ENCODE results near the gene CDK11A. TPM values are rescaled to one million over a fixed set of nuclear protein-coding genes. Genes with fewer than 3 reads are reported as not detected.
A peak's percentile ranks its signal among the peaks of the same experiment; 100 is the strongest.
"Not testable (repeated sequence)": the region's sequence is repeated elsewhere in the genome, so short reads cannot be mapped to it uniquely, and the experiment has no call there.

The CDK11A gene
- total RNA-seq, 1 donor from 2014 or later, result 59.4 TPM

GRCh38 chr1:1697358-1698183 lies 26.6 kb downstream of the CDK11A start:
- not testable (repeated sequence) for DNase-seq (ENCODE audit: low spot score, unreplicated experiment); H3K27me3 Mint-ChIP-seq; H3K27ac Mint-ChIP-seq; H3K4me3 Mint-ChIP-seq (ENCODE audit: low read depth); H3K9me3 Mint-ChIP-seq (ENCODE audit: low read depth); H3K36me3 Mint-ChIP-seq (ENCODE audit: insufficient read depth); H3K4me1 Mint-ChIP-seq (ENCODE audit: low read depth)

GRCh38 chr1:1696431-1697357 lies 27.5 kb downstream of the CDK11A start:
- H3K9me3 Mint-ChIP-seq (ENCODE audit: low read depth); H3K4me1 Mint-ChIP-seq (ENCODE audit: low read depth); H3K27me3 Mint-ChIP-seq; DNase-seq (ENCODE audit: low spot score, unreplicated experiment); H3K4me3 Mint-ChIP-seq (ENCODE audit: low read depth); H3K36me3 Mint-ChIP-seq (ENCODE audit: insufficient read depth); H3K27ac Mint-ChIP-seq: not testable (repeated sequence)

GRCh38 chr1:1692714-1693647 lies 31.2 kb downstream of the CDK11A start, which contains the start of gene SLC35E2B:
SLC35E2B (minus strand) TSS chr1:1692795; CDS start chr1:1676699, 16,096 bp downstream.
- H3K36me3 Mint-ChIP-seq (ENCODE audit: insufficient read depth); H3K4me1 Mint-ChIP-seq (ENCODE audit: low read depth); H3K27me3 Mint-ChIP-seq; H3K9me3 Mint-ChIP-seq (ENCODE audit: low read depth): not testable (repeated sequence)
- H3K4me3 Mint-ChIP-seq (ENCODE audit: low read depth), result peak within 1 kb of the TSS; percentile 70
- DNase-seq (ENCODE audit: low spot score, unreplicated experiment), result peak; percentile 88
- H3K27ac Mint-ChIP-seq, result peak within 1 kb of the TSS; percentile 92

GRCh38 chr1:1692324-1692713 lies 31.8 kb downstream of the CDK11A start:
- DNase-seq (ENCODE audit: low spot score, unreplicated experiment), result peak; percentile 39
- not testable (repeated sequence) for H3K4me1 Mint-ChIP-seq (ENCODE audit: low read depth); H3K27ac Mint-ChIP-seq; H3K36me3 Mint-ChIP-seq (ENCODE audit: insufficient read depth); H3K27me3 Mint-ChIP-seq; H3K9me3 Mint-ChIP-seq (ENCODE audit: low read depth)
- H3K4me3 Mint-ChIP-seq (ENCODE audit: low read depth), result peak overlapping the region; percentile 70

- not testable (repeated sequence) for H3K9me3 Mint-ChIP-seq (ENCODE audit: low read depth)
Observed at GRCh38 chr1:1691443-1691842, 32.7 kb downstream of the CDK11A start.

GRCh38 chr1:1689526-1689925 lies 34.6 kb downstream of the CDK11A start:
- not testable (repeated sequence) for H3K4me1 Mint-ChIP-seq (ENCODE audit: low read depth); H3K9me3 Mint-ChIP-seq (ENCODE audit: low read depth); H3K36me3 Mint-ChIP-seq (ENCODE audit: insufficient read depth); H3K4me3 Mint-ChIP-seq (ENCODE audit: low read depth); H3K27me3 Mint-ChIP-seq; DNase-seq (ENCODE audit: low spot score, unreplicated experiment)
- peak overlapping the region; percentile 33 for H3K27ac Mint-ChIP-seq

More at GRCh38 chr1:1691443-1691842, 32.7 kb downstream of the CDK11A start:
- not testable (repeated sequence) for H3K4me1 Mint-ChIP-seq (ENCODE audit: low read depth); H3K27me3 Mint-ChIP-seq; H3K4me3 Mint-ChIP-seq (ENCODE audit: low read depth); H3K27ac Mint-ChIP-seq; DNase-seq (ENCODE audit: low spot score, unreplicated experiment); H3K36me3 Mint-ChIP-seq (ENCODE audit: insufficient read depth)

- Mint-ChIP-seq H3K36me3 (ENCODE audit: insufficient read depth) (peaks cover 9% of the 10 kb centered on the region), H3K27me3 (no peaks in the 10 kb centered on the region), H3K9me3 (ENCODE audit: low read depth) (no peaks in the 10 kb centered on the region), H3K4me3 (ENCODE audit: low read depth) (no peak overlapping the region), H3K4me1 (ENCODE audit: low read depth) (peaks cover 7% of the 10 kb centered on the region), H3K27ac (peak overlapping the region; percentile 87)
- DNase-seq (ENCODE audit: low spot score, unreplicated experiment), result no peak
- no peak for TF ChIP-seq CTCF (IDR thresholded peaks at IDR 0.05; ENCODE audit: unreplicated experiment)
Observed at GRCh38 chr1:1687846-1688245, 36.3 kb downstream of the CDK11A start.

Measured in progenitor cell of endocrine pancreas (in vitro differentiated cells).